ENCODE results near the gene ITPKB. TPM values are rescaled to one million over a fixed set of nuclear protein-coding genes. Genes with fewer than 3 reads are reported as not detected.

ITPKB gene
- total RNA-seq, 1 experiment from 2014 or later, result 4.4 TPM

GRCh38 chr1:226728448-226728847 is 10.6 kb downstream of the ITPKB start:
- Histone ChIP-seq H3K9me3 (no peaks in the 10 kb centered on the region), H3K4me3 (ENCODE audit: low read depth, low read length) (no peak overlapping the region), H3K36me3 (ENCODE audit: control insufficient read depth, insufficient read depth, low read length) (no peaks in the 10 kb centered on the region), H3K4me1 (peaks cover 9% of the 10 kb centered on the region; the same call in 1 of the 2 replicates), H3K27me3 (replicated peaks; ENCODE audit: control insufficient read depth, insufficient read depth, low read length) (no peaks in the 10 kb centered on the region)
- Mint-ChIP-seq H3K4me3 (ENCODE audit: unreplicated experiment) (no peak overlapping the region), H3K36me3 (ENCODE audit: insufficient read depth, unreplicated experiment) (no peaks in the 10 kb centered on the region), H3K27ac (ENCODE audit: unreplicated experiment) (no peak overlapping the region), H3K9me3 (ENCODE audit: unreplicated experiment) (no peaks in the 10 kb centered on the region), H3K27me3 (ENCODE audit: insufficient read depth, unreplicated experiment) (no peaks in the 10 kb centered on the region), H3K4me1 (ENCODE audit: low read depth, unreplicated experiment) (no peaks in the 10 kb centered on the region)
- ChIA-PET POLR2A (no interaction called here), CTCF (no interaction called here)
- no TSS peak for BruUV-seq (replicated peaks)
- intact Hi-C loops (cut with micrococcal nuclease; ENCODE audit: unreplicated experiment), result no loop called here
- no peak for TF ChIP-seq CTCF (IDR thresholded peaks at IDR 0.05; ENCODE audit: insufficient read depth in 1 of 2, low read depth in 1 of 2, low read length in 1 of 2, severe bottlenecking in 1 of 2, unreplicated experiment in 1 of 2)
- no peak for DNase-seq

- ChIA-PET POLR2A (no interaction called here), CTCF (no interaction called here)
- Histone ChIP-seq H3K4me3 (ENCODE audit: low read depth, low read length) (no peak overlapping the region), H3K4me1 (peaks cover 10% of the 10 kb centered on the region; the same call in 1 of the 2 replicates), H3K36me3 (ENCODE audit: control insufficient read depth, insufficient read depth, low read length) (no peaks in the 10 kb centered on the region), H3K27me3 (replicated peaks; ENCODE audit: control insufficient read depth, insufficient read depth, low read length) (no peaks in the 10 kb centered on the region), H3K9me3 (no peaks in the 10 kb centered on the region)
- no TSS peak for BruUV-seq (replicated peaks)
- Mint-ChIP-seq H3K27ac (ENCODE audit: unreplicated experiment) (no peak overlapping the region), H3K27me3 (ENCODE audit: insufficient read depth, unreplicated experiment) (no peaks in the 10 kb centered on the region), H3K4me3 (ENCODE audit: unreplicated experiment) (no peak overlapping the region), H3K4me1 (ENCODE audit: low read depth, unreplicated experiment) (no peaks in the 10 kb centered on the region), H3K36me3 (ENCODE audit: insufficient read depth, unreplicated experiment) (no peaks in the 10 kb centered on the region), H3K9me3 (ENCODE audit: unreplicated experiment) (no peaks in the 10 kb centered on the region)
- no peak for DNase-seq
- no peak for TF ChIP-seq CTCF (IDR thresholded peaks at IDR 0.05; ENCODE audit: insufficient read depth in 1 of 2, low read depth in 1 of 2, low read length in 1 of 2, severe bottlenecking in 1 of 2, unreplicated experiment in 1 of 2)
- intact Hi-C loops (cut with micrococcal nuclease; ENCODE audit: unreplicated experiment), result no loop called here
Observed at GRCh38 chr1:226725897-226726267, 13.2 kb downstream of the ITPKB start.

GRCh38 chr1:226723657-226724532 is 15.2 kb downstream of the ITPKB start:
- TF ChIP-seq CTCF (IDR thresholded peaks at IDR 0.05; ENCODE audit: insufficient read depth in 1 of 2, low read depth in 1 of 2, low read length in 1 of 2, severe bottlenecking in 1 of 2, unreplicated experiment in 1 of 2), result no peak
- Histone ChIP-seq H3K9me3 (no peaks in the 10 kb centered on the region), H3K4me3 (ENCODE audit: low read depth, low read length) (no peak overlapping the region), H3K36me3 (ENCODE audit: control insufficient read depth, insufficient read depth, low read length) (no peaks in the 10 kb centered on the region), H3K4me1 (peaks cover 10% of the 10 kb centered on the region; the same call in 1 of the 2 replicates), H3K27me3 (replicated peaks; ENCODE audit: control insufficient read depth, insufficient read depth, low read length) (no peaks in the 10 kb centered on the region)
- intact Hi-C loops (cut with micrococcal nuclease; ENCODE audit: unreplicated experiment), result no loop called here
- no TSS peak for BruUV-seq (replicated peaks)
- peak in 1 of 2 experiments; percentile 13 for DNase-seq
- ChIA-PET CTCF (interaction anchor here (0.6 kb wide), 1 partner anchor 99 kb away, joined by 4 read pairs; no protein-coding TSS in a partner anchor), POLR2A (no interaction called here)
- Mint-ChIP-seq H3K27ac (ENCODE audit: unreplicated experiment) (no peak overlapping the region), H3K36me3 (ENCODE audit: insufficient read depth, unreplicated experiment) (no peaks in the 10 kb centered on the region), H3K9me3 (ENCODE audit: unreplicated experiment) (no peaks in the 10 kb centered on the region), H3K27me3 (ENCODE audit: insufficient read depth, unreplicated experiment) (no peaks in the 10 kb centered on the region), H3K4me3 (ENCODE audit: unreplicated experiment) (no peak overlapping the region), H3K4me1 (ENCODE audit: low read depth, unreplicated experiment) (no peaks in the 10 kb centered on the region)
